GM10847 (cell line): ENCODE measurements around the gene CHTF8.

Source experiments
- POLR2A ChIP-seq: IDR thresholded peaks from 2 replicates; pipeline ENCODE4 v1.6.1; 2011; ENCODE audit not compliant: insufficient read length; ENCODE audit errors: extremely low read depth

The CHTF8 gene

DNA sequence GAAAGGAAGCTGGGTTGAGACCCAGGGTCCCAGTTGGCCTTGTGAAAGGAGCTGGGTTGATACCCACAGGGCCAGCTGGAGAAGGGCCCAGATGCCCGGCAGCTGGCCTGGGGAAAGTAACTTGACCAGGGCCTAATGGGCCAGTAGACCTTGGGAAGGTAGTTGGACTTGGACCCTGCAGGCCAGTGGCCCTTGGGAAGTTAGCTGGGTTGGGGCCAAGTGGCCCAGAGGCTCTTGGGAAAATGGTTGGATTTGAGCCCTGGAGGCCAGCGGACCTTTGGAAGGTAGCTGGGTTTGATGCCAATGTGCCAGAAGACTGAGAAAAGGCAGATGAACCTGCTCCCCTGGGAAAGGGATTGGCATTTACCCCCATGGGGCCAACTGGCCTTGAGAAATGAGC, 13.4 kb downstream of the CHTF8 start:
- TF ChIP-seq POLR2A = no peak

GRCh38 chr16:69118468-69118867, 13.9 kb downstream of the CHTF8 start:
- TF ChIP-seq POLR2A = no peak

GRCh38 chr16:69116906-69117305, 15.5 kb downstream of the CHTF8 start:
- TF ChIP-seq POLR2A = no peak

DNA sequence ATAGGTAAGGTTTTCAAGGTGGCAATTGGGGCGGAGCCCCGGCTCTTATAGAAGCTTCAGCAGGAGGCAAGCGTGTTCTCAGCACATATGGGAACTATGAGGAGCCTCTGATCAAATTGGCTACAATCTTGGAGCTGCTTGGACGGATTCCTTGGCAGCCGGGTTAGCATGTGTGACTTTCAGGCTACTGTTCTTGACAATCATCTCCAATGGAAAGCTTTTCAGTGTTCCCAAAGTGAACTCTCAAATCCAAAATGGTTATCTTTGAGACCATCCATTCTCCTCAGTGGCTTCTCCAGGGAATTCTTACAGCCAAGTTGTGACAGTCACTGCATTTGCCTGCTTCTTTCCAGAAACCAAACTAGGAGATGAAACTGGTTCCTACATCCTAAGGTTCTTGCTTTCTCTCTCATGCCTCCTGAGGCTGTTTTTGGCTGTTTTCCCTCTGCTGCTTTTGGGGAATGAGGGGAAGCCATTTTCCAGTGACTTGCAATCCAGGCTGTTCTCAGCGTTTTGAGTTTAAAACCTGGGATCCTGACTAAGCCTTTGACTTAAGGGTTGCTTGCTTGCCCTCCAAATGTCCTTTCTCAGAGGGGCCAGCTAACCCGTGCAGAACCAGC, 16.0 kb downstream of the CHTF8 start:
- no peak for TF ChIP-seq POLR2A

GRCh38 chr16:69115837-69116236, 16.6 kb downstream of the CHTF8 start:
- no peak for TF ChIP-seq POLR2A

GRCh38 chr16:69115361-69115760, 17.0 kb downstream of the CHTF8 start:
- no peak for TF ChIP-seq POLR2A

- TF ChIP-seq POLR2A = no peak
Measured at GRCh38 chr16:69114976-69115355, 17.4 kb downstream of the CHTF8 start.

GRCh38 chr16:69114346-69114975, 17.9 kb downstream of the CHTF8 start:
- no peak for TF ChIP-seq POLR2A

DNA sequence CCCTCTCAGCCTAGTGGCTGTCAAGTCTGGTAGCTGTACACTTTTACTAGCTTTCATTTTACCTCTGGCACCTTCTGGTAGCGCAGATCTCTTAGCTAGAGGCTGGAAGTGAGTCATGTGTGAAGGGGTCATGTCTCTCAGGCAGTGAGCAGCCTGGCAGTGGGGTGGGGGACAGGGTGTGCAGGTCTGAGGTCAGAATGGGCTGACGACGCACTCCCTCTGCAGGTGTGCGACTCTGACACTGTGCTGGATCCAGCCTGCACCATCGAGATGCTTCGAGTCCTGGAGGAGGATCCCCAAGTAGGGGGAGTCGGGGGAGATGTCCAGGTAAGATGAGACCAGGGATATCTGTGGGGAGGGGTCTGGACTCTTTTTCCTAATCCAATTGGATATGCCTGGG, 19.2 kb downstream of the CHTF8 start:
- TF ChIP-seq POLR2A = no peak

GRCh38 chr16:69112285-69113129, 19.9 kb downstream of the CHTF8 start:
- no peak for TF ChIP-seq POLR2A

GRCh38 chr16:69111876-69112230, 20.5 kb downstream of the CHTF8 start:
- TF ChIP-seq POLR2A = no peak

DNA sequence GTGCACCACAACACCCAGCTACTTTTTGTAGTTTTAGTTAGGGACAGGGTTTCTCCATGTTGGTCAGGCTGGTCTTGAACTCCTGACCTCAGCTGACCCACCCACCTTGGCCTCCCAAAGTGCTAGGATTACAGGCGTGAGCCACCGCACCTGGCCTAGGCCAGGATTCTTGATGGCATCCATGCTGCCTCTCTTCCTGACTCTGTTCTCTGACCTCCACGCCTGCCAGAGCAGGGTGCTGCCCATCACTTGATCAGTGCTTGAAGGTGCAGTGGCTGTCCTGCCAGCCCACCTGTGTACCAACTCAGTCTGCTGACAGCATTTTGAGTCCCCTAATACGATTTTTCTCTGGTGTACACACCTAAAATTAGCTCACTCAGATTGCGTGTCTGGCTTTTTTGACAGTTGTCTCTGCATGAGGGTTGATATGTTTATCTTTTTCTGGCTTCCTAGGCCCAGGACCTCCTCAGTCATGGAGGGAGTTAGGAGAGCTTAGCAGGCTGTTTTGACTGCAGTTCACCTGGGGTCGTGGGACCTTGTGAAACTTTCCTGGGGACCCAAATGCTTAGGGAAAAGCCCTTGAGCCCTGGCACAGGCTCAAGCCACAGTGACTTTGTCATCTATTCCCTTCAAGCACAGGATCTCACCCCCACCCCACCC, 21.0 kb downstream of the CHTF8 start:
- TF ChIP-seq POLR2A = no peak

GRCh38 chr16:69110406-69110805, 22.0 kb downstream of the CHTF8 start:
- TF ChIP-seq POLR2A = no peak

- no peak for TF ChIP-seq POLR2A
Measured at GRCh38 chr16:69109486-69110270, 22.7 kb downstream of the CHTF8 start.

DNA sequence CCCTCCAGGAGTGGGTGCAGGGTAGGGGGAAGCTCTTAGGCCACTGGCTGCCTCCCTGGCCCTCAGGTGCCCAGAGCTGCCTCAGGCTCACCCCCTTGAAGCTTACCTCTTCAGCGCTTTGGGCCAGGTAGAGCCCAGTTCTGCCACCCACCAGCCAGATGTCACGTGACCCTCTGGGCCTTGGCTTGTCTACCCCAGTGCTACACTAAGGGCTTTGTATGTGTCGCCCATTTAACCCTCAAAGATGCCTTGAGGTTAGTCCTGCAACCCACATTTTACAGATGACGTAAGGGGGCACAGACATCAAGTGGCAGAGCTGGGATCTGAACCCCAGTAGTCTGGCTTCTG, 23.5 kb downstream of the CHTF8 start:
- no peak for TF ChIP-seq POLR2A
